B cell (primary cell): ENCODE data around the gene TMEM138. TPM values are rescaled to one million over a fixed set of nuclear protein-coding genes. Genes with fewer than 3 reads are reported as not detected.

Experiments used
- ATAC-seq: fragments of 200-7000 bp; cut with Tn5 transposase; one replicate; pipeline ENCODE4 v1.10.0; 2021; ENCODE audit warnings: low read depth, mild to moderate bottlenecking, moderate number of reproducible peaks, moderate library complexity
- CTCF ChIA-PET: fragments of 350-600 bp; sonication (Branson Sonifier 250); formaldehyde crosslinking; loops from one replicate; lab custom pipeline; 2021; ENCODE audit warnings: antibody characterized with exemption, inconsistent platforms; lab: Charles Lee
- POLR2A ChIA-PET: fragments of 350-600 bp; sonication (Branson Sonifier 250); formaldehyde crosslinking; loops from one replicate; lab custom pipeline; 2021; ENCODE audit warnings: antibody characterized with exemption; lab: Charles Lee
- DNase-seq: peaks from one replicate; pipeline ENCODE4 v3.0.0; 2013
- H2AFZ ChIP-seq: 2 replicates; pipeline ENCODE4 v1.6.1; 2012; ENCODE audit warnings: mild to moderate bottlenecking, low read depth, low read length; ENCODE audit not compliant: insufficient read depth, poor library complexity, severe bottlenecking
- H3K27ac ChIP-seq, 2 donors: 1 replicate in 1 of 2; 2 replicates in 1 of 2; pipeline ENCODE4 v1.5.1; 2012 to 2013; ENCODE audit warnings: low read length in 2 of 2, mild to moderate bottlenecking in 2 of 2, moderate library complexity in 1 of 2
- H3K27me3 ChIP-seq, 4 experiments: fragments of 200-600 bp in 1 of 4; sonication (generic) in 1 of 4; replicated peaks in 1 of 4; 1 replicate in 2 of 4; 2 replicates in 2 of 4; pipeline versions ENCODE4 v1.6.1 to v1.7.0; 2013 to 2016; ENCODE audit warnings: low read length in 3 of 4, mild to moderate bottlenecking in 2 of 4, mixed read lengths in 1 of 4, moderate library complexity in 1 of 4; ENCODE audit not compliant: insufficient read depth in 4 of 4, control insufficient read depth in 3 of 4; ENCODE audit errors: control extremely low read depth in 1 of 4
- H3K36me3 ChIP-seq, 2 experiments: replicated peaks in 1 of 2; 1 replicate in 1 of 2; 2 replicates in 1 of 2; pipeline versions ENCODE4 v1.6.1 to v1.7.1; 2013; ENCODE audit warnings: low read length in 1 of 2; ENCODE audit not compliant: insufficient read depth in 2 of 2, control insufficient read depth in 1 of 2; ENCODE audit errors: control extremely low read depth in 1 of 2, extremely low read depth in 1 of 2
- H3K4me1 ChIP-seq, 2 donors: fragments of 200-600 bp in 1 of 2; sonication (generic) in 1 of 2; 1 replicate in 1 of 2; 2 replicates in 1 of 2; pipeline versions ENCODE4 v1.5.1 to v1.6.1; 2013 to 2017; ENCODE audit warnings: low read length in 2 of 2; ENCODE audit not compliant: control insufficient read depth in 2 of 2, insufficient read depth in 2 of 2
- H3K4me2 ChIP-seq: replicated peaks from 2 replicates; pipeline ENCODE3; 2012; ENCODE audit warnings: mild to moderate bottlenecking, low read depth, low read length; ENCODE audit not compliant: poor library complexity, severe bottlenecking
- H3K4me3 ChIP-seq, 5 experiments: fragments of 200-600 bp in 1 of 5; sonication (generic) in 1 of 5; 1 replicate in 3 of 5; 2 replicates in 2 of 5; pipeline versions ENCODE4 v1.5.1 to v1.7.0; 2011 to 2016; ENCODE audit warnings: low read length in 4 of 5, mild to moderate bottlenecking in 4 of 5, low read depth in 2 of 5, control low read depth in 1 of 5, moderate library complexity in 1 of 5; ENCODE audit not compliant: insufficient read depth in 1 of 5; ENCODE audit errors: control extremely low read depth in 1 of 5, extremely low read depth in 1 of 5
- H3K79me2 ChIP-seq: fragments of 200-600 bp; sonication (generic); one replicate; pipeline ENCODE4 v1.6.0; 2016; ENCODE audit warnings: low read length; ENCODE audit not compliant: control insufficient read depth, insufficient read depth
- H3K9ac ChIP-seq: fragments of 200-600 bp; sonication (generic); 2 replicates; pipeline ENCODE4 v1.6.1; 2017; ENCODE audit warnings: mild to moderate bottlenecking, low read length, moderate library complexity
- H3K9me3 ChIP-seq, 3 donors: one replicate each; pipeline versions ENCODE4 v1.6.1 to v1.7.1; 2013; ENCODE audit warnings: low read length in 2 of 3; ENCODE audit not compliant: control insufficient read depth in 2 of 3, insufficient read depth in 1 of 3; ENCODE audit errors: control extremely low read depth in 1 of 3
- H4K20me1 ChIP-seq: 2 replicates; pipeline ENCODE4 v1.6.0; 2012; ENCODE audit warnings: mild to moderate bottlenecking, low read length; ENCODE audit not compliant: insufficient read depth, control insufficient read depth, poor library complexity, severe bottlenecking
- H3K27ac Mint-ChIP-seq: one replicate; pipeline ENCODE4 v1.8.0; 2021; ENCODE audit warnings: mixed read lengths
- H3K27me3 Mint-ChIP-seq: one replicate; pipeline ENCODE4 v1.8.0; 2021; ENCODE audit warnings: mixed read lengths
- H3K4me1 Mint-ChIP-seq: one replicate; pipeline ENCODE4 v1.8.0; 2021; ENCODE audit warnings: mixed read lengths
- H3K4me3 Mint-ChIP-seq: one replicate; pipeline ENCODE4 v1.8.0; 2021; ENCODE audit warnings: mixed read lengths
- H3K9me3 Mint-ChIP-seq: one replicate; pipeline ENCODE4 v1.8.0; 2022; ENCODE audit warnings: mixed read lengths; ENCODE audit not compliant: insufficient read depth
- EZH2 ChIP-seq: IDR thresholded peaks from 2 replicates; pipeline ENCODE4 v1.6.1; 2012; ENCODE audit warnings: borderline replicate concordance, low read depth, mild to moderate bottlenecking, moderate library complexity, low read length; ENCODE audit not compliant: insufficient read depth, poor library complexity, severe bottlenecking
- WGBS: methylation state at CpG from one replicate; pipeline ENCODE4 v1.1.5; 2013; ENCODE audit warnings: missing lambda C conversion rate; ENCODE audit not compliant: insufficient coverage; 5-methylcytosine and 5-hydroxymethylcytosine counted together
- intact Hi-C: fragments of 100-400 bp; cut with micrococcal nuclease; formaldehyde crosslinking; loops from one replicate; pipeline ENCODE4 v1.10.0; 2022
- polyA plus RNA-seq: library from polyadenylated mRNA; depleted of rRNA; stranded (reverse); fragments of >200 nt; gene quantifications from 2 replicates; pipeline ENCODE4 v1.2.3, GENCODE V29; 2012
- total RNA-seq, 2 donors: library from RNA; stranded (reverse); fragments of 120-200 nt in 1 of 2; gene quantifications; 1 replicate in 1 of 2; 2 replicates in 1 of 2; pipeline versions ENCODE4 v1.2.3 to v1.2.4, GENCODE V29; 2013 to 2022
- TF ChIP-seq, protein P1 (sequence below): fragments of 200-600 bp; IDR thresholded peaks from one replicate; pipeline ENCODE4 v1.8.0; 2022; ENCODE audit warnings: antibody characterized with exemption, mild to moderate bottlenecking

Gene TMEM138
- total and polyA plus RNA-seq, 2 donors (not counting 1 experiment from before 2014, with no cell fraction given), result 66.6 to 84.3 TPM

DNA sequence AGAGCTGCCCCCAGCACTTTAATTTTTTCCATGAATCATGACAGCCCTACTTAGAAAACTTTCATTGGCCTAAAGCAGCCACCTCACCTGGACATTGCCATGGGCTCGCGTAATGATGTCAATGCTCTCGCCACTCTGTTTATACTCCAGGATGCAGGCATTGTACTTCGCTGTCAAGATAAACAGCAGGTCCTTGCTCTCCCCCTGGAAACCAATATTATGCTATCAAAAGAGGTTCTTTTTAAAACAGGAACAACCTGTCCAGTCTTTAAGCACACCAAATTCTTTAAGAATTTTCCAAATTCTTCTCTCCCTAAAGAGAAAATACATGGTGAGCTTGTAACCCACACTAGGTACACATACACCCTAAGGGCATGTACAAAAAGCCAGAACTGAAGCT lies 32.3 kb upstream of the TMEM138 start:
- peaks cover 50% of the 10 kb centered on the region for H4K20me1 ChIP-seq
- H2AFZ ChIP-seq, result no peak overlapping the region
- ATAC-seq, result no peak
- H3K4me3 Mint-ChIP-seq, result no peak overlapping the region
- intact Hi-C loops, result loop anchor here (5.0 kb wide), 2 partner anchors 168 to 488 kb away; partner anchors contain the start of genes CCDC86 and VPS37C
- no peak overlapping the region for H3K9ac ChIP-seq
- peaks cover 52% of the 10 kb centered on the region for H3K4me1 Mint-ChIP-seq
- no peaks in the 10 kb centered on the region for H3K9me3 ChIP-seq
- DNase-seq, result no peak
- POLR2A ChIA-PET, result no interaction called here
- WGBS, result 90% methylated on average over 4 of the region's 4 CpGs
- no peak overlapping the region for H3K27ac ChIP-seq
- H3K79me2 ChIP-seq, result peaks cover 79% of the 10 kb centered on the region
- H3K27ac Mint-ChIP-seq, result no peak overlapping the region
- no peaks in the 10 kb centered on the region for H3K27me3 Mint-ChIP-seq
- CTCF ChIA-PET, result interaction anchor here (3.3 kb wide), 1 partner anchor 55 kb away, joined by 34 read pairs; no protein-coding TSS in a partner anchor
- TF ChIP-seq EZH2, result no peak
- TF ChIP-seq, protein P1, sequence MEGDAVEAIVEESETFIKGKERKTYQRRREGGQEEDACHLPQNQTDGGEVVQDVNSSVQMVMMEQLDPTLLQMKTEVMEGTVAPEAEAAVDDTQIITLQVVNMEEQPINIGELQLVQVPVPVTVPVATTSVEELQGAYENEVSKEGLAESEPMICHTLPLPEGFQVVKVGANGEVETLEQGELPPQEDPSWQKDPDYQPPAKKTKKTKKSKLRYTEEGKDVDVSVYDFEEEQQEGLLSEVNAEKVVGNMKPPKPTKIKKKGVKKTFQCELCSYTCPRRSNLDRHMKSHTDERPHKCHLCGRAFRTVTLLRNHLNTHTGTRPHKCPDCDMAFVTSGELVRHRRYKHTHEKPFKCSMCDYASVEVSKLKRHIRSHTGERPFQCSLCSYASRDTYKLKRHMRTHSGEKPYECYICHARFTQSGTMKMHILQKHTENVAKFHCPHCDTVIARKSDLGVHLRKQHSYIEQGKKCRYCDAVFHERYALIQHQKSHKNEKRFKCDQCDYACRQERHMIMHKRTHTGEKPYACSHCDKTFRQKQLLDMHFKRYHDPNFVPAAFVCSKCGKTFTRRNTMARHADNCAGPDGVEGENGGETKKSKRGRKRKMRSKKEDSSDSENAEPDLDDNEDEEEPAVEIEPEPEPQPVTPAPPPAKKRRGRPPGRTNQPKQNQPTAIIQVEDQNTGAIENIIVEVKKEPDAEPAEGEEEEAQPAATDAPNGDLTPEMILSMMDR, result no peak
- H3K36me3 ChIP-seq, result peaks cover 17 to 44% of the 10 kb centered on the region in 2 experiments
- H3K4me2 ChIP-seq, result no peak overlapping the region
- no peak overlapping the region for H3K4me3 ChIP-seq
- H3K9me3 Mint-ChIP-seq, result no peaks in the 10 kb centered on the region
- H3K27me3 ChIP-seq, result no peaks in the 10 kb centered on the region
- H3K4me1 ChIP-seq, result peaks cover 22 to 25% of the 10 kb centered on the region in 2 donors

DNA sequence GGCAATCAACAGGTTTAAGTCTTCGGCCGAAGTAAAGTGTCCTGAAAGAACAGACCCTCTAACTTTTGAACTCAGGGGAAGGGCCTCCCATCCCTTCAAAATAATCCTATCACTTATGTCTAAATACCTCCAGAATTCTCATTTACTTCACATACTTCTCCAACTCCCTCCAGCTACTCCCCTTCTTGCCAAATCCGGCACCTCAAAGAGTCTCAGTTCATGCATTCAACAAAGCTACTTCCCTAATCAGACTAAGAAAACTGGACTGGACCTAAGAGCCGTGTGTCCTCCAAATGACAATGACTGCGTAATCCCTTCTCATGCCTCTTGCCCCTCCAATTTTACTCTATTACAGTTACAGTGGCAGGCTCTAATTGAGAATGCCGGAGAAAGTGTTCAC lies 30.5 kb upstream of the TMEM138 start:
- peak overlapping the region in 1 of 2 donors; percentile 88 for H3K27ac ChIP-seq
- H2AFZ ChIP-seq, result no peak overlapping the region
- H3K4me2 ChIP-seq, result peak overlapping the region; percentile 88
- peak overlapping the region; percentile 80 for H3K27ac Mint-ChIP-seq
- ChIA-PET CTCF (interaction anchor here (1.0 to 3.3 kb wide), 4 partner anchors 31 to 103 kb away, joined by 3 to 34 read pairs (median 4); partner anchors contain the start of genes CYB561A3 and TMEM138), POLR2A (interaction anchor here (0.6 to 1.3 kb wide), 4 partner anchors 29 to 54 kb away, joined by 3 to 6 read pairs (median 4); partner anchors contain the start of genes CYB561A3 and TMEM138)
- DNase-seq (no peak), ATAC-seq (no peak)
- H3K27me3 ChIP-seq, result no peaks in the 10 kb centered on the region
- peaks cover 30 to 34% of the 10 kb centered on the region in 2 donors for H3K4me1 ChIP-seq
- no peaks in the 10 kb centered on the region for H3K9me3 ChIP-seq
- H3K4me1 Mint-ChIP-seq, result peaks cover 59% of the 10 kb centered on the region
- intact Hi-C loops, result loop anchor here (5.0 kb wide), 2 partner anchors 169 to 489 kb away; partner anchors contain the start of genes CCDC86 and VPS37C
- H4K20me1 ChIP-seq, result peaks cover 42% of the 10 kb centered on the region
- no peak for TF ChIP-seq EZH2
- TF ChIP-seq, protein P1, result no peak
- H3K9ac ChIP-seq, result peak overlapping the region; percentile 82
- no peaks in the 10 kb centered on the region for H3K9me3 Mint-ChIP-seq
- peak overlapping the region in 3 of 5 experiments; percentile 0 to 86 (median 84) for H3K4me3 ChIP-seq
- no peaks in the 10 kb centered on the region for H3K27me3 Mint-ChIP-seq
- H3K79me2 ChIP-seq, result peaks cover 66% of the 10 kb centered on the region
- WGBS, result 79% methylated on average over 6 of the region's 6 CpGs
- peaks cover 13 to 28% of the 10 kb centered on the region in 2 experiments for H3K36me3 ChIP-seq
- H3K4me3 Mint-ChIP-seq, result peak overlapping the region; percentile 98
